UCSD-AML1 (cell line): ENCODE data around the gene LEFTY2.
A peak's percentile ranks its signal among the peaks of the same experiment; 100 is the strongest.
"Not testable (repeated sequence)": the region's sequence is repeated elsewhere in the genome, so short reads cannot be mapped to it uniquely, and the experiment has no call there.

Experiments used
- DNase-seq: peaks from one replicate; lab custom pipeline; 2025; ENCODE audit not compliant: unreplicated experiment; lab: John Stamatoyannopoulos, UW

LEFTY2 gene

DNA sequence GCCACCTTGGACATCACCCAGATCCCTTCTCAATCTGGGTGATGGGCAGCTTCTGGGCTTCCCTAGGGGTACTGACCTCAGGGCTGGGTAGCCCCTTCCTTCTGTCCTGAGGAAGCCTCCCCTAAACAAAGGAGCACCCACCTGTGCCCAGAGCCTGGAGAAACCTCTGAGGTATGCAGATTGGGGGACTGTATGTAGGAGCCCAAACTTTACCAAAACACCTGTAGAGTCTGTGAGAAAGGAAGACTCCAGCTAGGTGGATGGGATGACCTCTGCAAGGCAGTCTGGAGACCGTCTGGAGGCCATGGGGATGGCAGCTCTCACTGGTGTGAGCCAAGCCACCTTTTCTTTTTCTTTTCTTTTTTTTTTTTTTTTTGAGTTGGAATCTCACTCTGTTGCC, 13.7 kb upstream of the LEFTY2 start:
- DNase-seq, result no peak

GRCh38 chr1:225953315-225953714, 12.3 kb upstream of the LEFTY2 start:
- no peak for DNase-seq

GRCh38 chr1:225950905-225951497, 10.0 kb upstream of the LEFTY2 start:
- peak; percentile 76 for DNase-seq

DNA sequence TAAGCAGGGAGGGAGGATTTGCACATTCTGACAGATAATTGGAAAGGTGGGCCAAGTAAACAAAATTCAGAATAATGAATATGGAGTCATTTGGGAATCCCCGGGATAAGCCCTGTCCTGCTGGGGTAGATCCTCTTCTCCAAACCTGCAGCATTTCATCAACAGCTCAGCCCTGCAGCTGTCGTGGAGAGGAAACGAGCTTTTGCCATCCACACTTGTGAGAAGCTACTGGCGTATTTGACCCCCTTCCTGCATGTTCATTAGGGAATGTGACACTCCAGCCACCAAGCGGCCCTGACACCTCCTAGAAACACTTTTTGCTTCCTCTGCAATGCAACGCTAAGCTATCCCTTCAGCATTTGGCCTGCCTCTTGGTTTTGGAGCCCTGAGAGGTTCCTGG, 8.0 kb upstream of the LEFTY2 start:
- DNase-seq, result no peak

DNA sequence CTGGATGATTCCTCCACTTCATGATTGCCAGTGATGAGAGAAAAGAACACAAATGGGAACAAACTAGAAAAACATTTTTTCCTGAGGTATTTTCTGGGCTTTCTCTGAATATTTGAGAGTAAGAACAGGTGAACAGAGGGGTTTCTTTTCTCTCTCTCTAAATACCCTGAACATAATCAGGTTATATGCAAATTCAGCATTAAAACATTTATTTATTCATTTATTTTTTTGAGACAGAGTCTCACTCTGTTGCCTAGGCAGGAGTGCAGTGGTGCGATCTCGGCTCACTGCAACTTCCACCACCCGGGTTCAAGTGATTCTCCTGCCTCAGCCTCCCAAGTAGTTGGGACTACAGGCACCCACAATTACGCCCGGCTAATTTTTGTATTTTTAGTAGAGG, 5.8 kb upstream of the LEFTY2 start:
- no peak for DNase-seq

GRCh38 chr1:225946082-225946620, 5.1 kb upstream of the LEFTY2 start:
- DNase-seq, result no peak

- no peak for DNase-seq
Observed at GRCh38 chr1:225945564-225945963, 4.5 kb upstream of the LEFTY2 start.

DNA sequence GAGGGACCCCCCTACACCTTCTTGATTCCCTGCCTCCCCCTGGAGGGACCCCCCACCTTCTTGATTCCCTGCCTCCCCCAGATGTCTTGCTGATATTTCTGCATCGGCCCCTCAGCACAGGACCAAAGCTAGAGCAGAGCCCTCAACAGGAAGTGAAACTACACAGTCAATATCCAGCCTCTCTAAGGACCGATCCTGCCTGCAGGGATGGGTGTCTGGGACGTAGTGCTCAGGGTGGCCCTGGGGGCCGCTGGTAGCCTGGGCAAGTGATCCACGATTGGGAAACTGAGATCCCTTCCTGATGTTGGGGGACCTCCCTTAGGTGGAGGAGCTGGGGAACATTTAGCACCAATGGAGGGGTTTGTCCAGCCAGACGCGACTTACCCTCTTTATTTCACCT, 3.9 kb upstream of the LEFTY2 start:
- no peak for DNase-seq

DNA sequence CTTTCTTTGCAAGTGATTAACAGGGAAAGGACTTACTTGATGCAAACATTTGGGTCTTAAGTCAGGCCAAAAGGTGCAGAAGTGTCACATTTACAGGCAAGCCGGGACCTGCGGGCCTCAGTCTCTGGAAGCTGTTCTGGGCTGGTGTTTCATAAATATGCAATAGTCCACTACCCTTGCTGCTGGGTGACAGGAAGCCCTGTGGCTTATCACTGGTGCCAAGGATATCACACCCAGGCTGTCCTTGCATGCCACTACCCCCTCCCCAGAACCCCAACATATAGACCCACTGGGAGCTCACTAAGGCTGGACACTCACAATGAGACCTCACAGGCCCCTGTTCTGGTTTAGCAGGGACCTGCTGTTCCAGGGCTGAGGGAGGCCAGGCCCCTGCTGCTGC, 3.4 kb upstream of the LEFTY2 start:
- DNase-seq, result no peak

GRCh38 chr1:225943582-225943981, 2.6 kb upstream of the LEFTY2 start:
- DNase-seq, result no peak

DNA sequence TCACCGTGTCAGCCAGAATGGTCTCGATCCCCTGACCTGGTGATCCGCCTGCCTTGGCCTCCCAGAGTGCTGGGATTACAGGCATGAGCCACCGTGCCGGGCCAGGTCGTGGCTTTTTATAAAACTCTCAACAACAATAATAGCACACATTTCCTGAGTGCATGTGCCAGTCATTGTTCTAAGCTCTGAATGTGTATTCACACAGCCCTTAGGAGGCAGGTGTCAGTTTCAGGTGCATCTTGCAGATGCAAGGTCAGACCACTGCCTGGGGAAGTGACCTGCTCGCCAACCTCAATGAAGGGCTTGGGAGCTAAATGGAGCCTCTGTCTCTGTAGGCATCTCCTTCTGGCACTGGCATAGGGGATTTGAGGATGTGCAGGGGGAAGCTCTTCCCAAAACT, 1.6 kb upstream of the LEFTY2 start:
- DNase-seq, result no peak

DNA sequence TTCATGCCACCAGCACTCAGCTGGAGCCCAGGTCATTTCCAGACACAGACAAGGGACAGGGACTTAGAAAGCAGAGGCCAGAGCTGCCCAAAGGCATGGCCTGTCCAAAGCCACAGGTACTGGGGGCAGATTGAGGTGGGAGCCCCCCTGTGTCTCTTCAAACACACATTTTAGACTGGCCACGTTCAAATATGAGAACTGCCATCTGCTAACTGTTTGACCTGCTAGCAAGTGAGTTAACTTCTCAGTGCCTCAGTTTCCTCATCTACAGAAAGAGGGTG, 862 bp upstream of the LEFTY2 start:
- DNase-seq, result no peak

DNA sequence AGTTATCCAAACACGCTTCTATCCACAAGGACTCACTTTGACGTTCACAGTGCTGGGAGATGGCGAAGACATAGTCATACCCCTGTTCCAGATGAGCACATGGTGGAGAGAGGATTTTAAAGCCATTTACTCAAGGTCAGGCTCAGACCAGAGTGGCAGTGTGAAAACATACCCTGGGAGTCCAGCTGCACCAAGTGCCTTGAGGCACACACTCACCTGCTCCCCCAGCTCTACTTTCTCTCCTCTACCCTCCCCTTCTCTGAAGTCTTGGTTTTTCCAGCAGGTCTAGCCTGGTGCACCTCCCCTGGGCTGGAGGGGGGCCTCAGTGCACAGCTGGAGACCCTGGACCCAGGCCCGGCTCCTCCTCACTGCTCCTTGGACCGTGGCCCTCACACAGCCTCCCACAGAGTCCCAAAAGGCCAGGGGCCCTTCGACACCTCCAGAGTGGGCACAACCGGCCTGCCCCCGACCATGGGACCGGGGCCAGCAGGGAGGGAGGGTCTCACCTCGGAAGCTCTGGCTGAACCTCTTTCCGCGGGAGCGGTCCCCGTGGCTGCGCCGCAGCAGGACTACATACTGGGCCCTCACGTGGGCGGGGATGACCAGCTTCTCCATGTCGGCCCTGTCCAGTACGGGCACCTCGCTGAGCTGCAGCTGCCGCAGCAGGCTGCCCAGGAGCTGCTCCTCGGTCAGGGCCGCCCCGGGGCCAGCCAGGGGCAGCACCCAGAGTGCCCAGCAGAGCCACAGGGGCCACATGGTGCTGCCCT, 452 bp downstream of the LEFTY2 start:
- DNase-seq, result no peak

DNA sequence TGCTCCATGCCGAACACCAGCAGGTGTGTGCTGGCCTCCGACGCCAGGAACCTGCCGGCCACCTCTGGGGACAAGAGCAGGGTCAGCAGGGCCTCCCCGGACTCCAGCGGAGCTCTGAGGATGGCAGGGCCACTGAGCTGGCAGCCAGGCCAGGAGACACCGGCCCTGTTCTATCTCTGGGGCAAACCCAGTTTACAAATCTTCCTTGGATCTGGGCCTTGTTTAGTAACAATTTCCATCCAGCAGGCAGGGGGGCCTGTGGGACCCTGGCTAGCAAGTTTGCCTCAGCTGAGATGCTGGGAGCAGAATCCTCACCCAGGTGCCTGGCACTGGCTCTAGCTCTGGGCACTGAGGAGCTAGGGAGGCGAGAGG, 1.1 kb downstream of the LEFTY2 start:
- DNase-seq, result not testable (repeated sequence)

DNA sequence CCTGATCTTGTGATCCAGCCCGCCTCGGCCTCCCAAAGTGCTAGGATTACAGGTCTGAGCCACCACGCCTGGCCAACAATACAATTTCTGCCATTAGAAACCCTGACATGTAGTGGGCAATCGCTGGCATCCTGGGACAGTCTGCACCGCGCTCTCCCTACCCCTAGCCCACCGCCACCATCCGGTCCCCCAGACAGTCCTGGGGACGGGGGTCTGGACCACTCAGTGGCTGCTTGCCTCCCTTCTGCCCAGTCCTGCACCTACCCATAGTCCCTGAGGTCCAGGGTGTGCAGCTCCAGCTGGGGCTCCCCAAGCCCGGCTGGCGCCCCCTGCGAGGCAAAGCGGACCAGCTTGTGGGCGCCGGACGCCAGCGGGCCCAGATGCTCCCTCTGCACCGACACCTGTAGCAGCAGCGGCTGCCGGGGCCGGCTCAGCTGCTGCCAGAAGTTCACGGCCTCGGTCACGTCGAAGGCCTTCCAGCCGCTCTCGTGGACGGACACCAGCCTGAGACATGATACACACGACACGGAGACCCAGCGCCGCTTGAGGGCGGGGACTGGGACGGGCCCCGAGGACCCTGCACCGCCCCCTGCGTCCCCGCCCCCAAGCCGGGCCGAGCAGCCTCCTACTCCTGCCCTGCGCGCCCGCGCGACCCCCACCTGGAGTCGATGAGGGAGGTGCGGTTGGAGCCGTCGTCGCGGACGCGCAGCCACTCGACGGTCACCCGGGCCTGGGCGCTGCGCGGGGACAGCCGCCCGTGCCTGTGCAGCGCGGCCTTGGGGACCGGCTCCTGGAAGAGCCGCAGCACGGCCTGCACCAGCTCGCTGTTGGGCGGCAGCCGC, 1.7 kb downstream of the LEFTY2 start:
- DNase-seq, result not testable (repeated sequence)

DNA sequence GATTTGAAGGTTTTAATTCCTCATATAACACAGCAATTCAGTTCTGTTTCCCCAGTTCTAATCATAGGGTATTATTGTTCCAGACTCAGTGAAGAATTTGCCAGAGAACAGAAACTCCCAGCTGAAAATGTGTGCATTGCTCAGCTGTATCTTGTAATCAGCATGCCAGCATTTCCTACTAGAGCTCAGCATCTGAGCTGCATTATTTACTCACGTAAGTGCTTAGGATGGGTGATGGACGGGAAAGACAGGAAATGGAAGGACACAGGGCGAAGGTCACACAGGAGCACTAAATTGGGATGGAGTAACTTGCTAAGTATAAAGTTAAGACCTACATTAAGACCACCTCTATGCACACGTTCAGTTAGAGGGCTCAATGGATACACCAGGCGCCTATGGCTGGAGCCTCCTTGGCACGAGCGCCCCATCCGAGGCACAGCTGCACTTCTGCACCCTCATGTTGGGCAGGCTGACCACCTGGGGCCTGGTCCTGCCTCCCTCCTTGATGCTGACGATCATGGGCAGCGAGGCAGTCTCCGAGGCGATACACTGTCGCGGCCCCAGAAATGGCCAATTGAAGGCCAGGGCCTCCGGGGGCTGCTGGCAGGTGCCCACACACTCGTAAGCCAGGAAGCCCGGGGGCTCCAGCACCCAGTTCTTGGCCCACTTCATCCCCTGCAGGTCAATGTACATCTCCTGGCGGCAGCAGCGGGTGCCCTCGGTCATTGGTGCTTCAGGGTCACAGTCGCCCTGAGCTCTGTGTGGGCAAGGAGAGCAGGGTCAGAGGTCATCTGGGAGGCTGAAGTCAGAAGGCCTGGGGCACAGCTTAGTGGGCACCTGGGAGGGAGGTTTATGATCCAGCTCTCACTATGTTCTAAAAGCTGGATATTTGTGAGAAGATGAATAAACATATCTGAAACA, 3.7 kb downstream of the LEFTY2 start:
- no peak for DNase-seq

GRCh38 chr1:225936523-225936922, 4.5 kb downstream of the LEFTY2 start:
- DNase-seq, result no peak

DNA sequence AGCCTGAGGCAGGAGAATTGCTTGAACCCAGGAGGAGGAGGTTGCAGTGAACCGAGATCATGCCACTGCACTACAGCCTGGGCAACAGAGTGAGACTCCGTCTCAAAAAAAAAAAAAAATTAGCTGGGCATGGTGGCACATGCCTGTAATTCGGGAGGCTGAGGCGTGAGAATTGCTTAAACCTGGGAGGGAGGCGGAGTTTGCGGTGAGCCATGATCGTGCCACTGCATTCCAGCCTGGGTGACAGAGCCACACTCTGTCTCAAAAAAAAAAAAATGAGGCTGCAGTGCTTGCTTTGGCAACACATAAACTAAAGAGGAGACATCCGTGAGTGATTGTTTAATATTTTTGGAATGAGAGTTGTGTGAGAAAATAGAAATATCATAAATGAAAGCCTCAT, 4.9 kb downstream of the LEFTY2 start:
- not testable (repeated sequence) for DNase-seq

GRCh38 chr1:225934711-225935110, 6.3 kb downstream of the LEFTY2 start:
- DNase-seq, result no peak

DNA sequence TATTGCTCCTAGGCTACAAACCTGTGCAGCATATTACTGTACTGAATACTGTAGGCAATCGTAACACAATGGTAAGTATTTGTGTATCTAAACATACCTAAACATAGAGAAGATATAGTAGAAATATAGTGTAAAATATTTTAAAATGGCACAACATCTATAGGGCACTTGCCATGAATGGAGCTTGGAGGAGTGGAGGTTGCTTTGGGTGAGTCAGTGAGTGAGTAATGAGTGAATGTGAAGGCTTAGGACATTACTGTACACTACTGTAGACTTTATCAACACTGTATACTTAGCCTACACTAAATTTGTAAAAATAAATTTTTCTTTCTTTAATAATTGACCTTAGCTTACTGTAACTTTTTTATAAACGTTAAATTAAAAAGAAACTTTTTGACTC, 7.9 kb downstream of the LEFTY2 start:
- DNase-seq, result no peak
